ENCODE results near the gene FAM53A.

FAM53A gene

GRCh38 chr4:1592709-1593417 is 91.2 kb downstream of the FAM53A start:
- no peaks in the 10 kb centered on the region for H3K4me1 ChIP-seq (ENCODE audit: control insufficient read depth, insufficient read depth, low read length)
- no peak overlapping the region for H3K27ac ChIP-seq (ENCODE audit: low read depth, low read length)

GRCh38 chr4:1592068-1592708 is 91.9 kb downstream of the FAM53A start:
- H3K4me1 ChIP-seq (ENCODE audit: control insufficient read depth, insufficient read depth, low read length) = no peaks in the 10 kb centered on the region
- H3K27ac ChIP-seq (ENCODE audit: low read depth, low read length) = no peak overlapping the region
- H3K27me3 ChIP-seq (ENCODE audit: control insufficient read depth, insufficient read depth, low read length) = no peaks in the 10 kb centered on the region
- H3K4me3 ChIP-seq (ENCODE audit: low read depth, low read length) = no peak overlapping the region
- no peak overlapping the region for H3K9ac ChIP-seq (ENCODE audit: low read length)
- no peaks in the 10 kb centered on the region for H3K36me3 ChIP-seq (ENCODE audit: control insufficient read depth, insufficient read depth, low read length)
- peaks cover 18% of the 10 kb centered on the region for H3K9me3 ChIP-seq (ENCODE audit: control insufficient read depth, insufficient read depth, low read depth, low read length)

More at GRCh38 chr4:1592709-1593417, 91.2 kb downstream of the FAM53A start:
- no peaks in the 10 kb centered on the region for H3K36me3 ChIP-seq (ENCODE audit: control insufficient read depth, insufficient read depth, low read length)
- peaks cover 18% of the 10 kb centered on the region for H3K9me3 ChIP-seq (ENCODE audit: control insufficient read depth, insufficient read depth, low read depth, low read length)
- no peak overlapping the region for H3K4me3 ChIP-seq (ENCODE audit: low read depth, low read length)
- H3K9ac ChIP-seq (ENCODE audit: low read length) = no peak overlapping the region
- H3K27me3 ChIP-seq (ENCODE audit: control insufficient read depth, insufficient read depth, low read length) = no peaks in the 10 kb centered on the region

GRCh38 chr4:1591107-1591506 is 93.0 kb downstream of the FAM53A start:
- Histone ChIP-seq H3K9me3 (ENCODE audit: control insufficient read depth, insufficient read depth, low read depth, low read length) (peaks cover 18% of the 10 kb centered on the region), H3K36me3 (ENCODE audit: control insufficient read depth, insufficient read depth, low read length) (no peaks in the 10 kb centered on the region), H3K4me3 (ENCODE audit: low read depth, low read length) (no peak overlapping the region), H3K4me1 (ENCODE audit: control insufficient read depth, insufficient read depth, low read length) (no peaks in the 10 kb centered on the region), H3K27ac (ENCODE audit: low read depth, low read length) (no peak overlapping the region), H3K27me3 (ENCODE audit: control insufficient read depth, insufficient read depth, low read length) (no peaks in the 10 kb centered on the region), H3K9ac (ENCODE audit: low read length) (no peak overlapping the region)

GRCh38 chr4:1590244-1590643 is 93.9 kb downstream of the FAM53A start:
- Histone ChIP-seq H3K36me3 (ENCODE audit: control insufficient read depth, insufficient read depth, low read length) (no peaks in the 10 kb centered on the region), H3K4me3 (ENCODE audit: low read depth, low read length) (no peak overlapping the region), H3K9me3 (ENCODE audit: control insufficient read depth, insufficient read depth, low read depth, low read length) (peaks cover 18% of the 10 kb centered on the region), H3K9ac (ENCODE audit: low read length) (no peak overlapping the region), H3K27me3 (ENCODE audit: control insufficient read depth, insufficient read depth, low read length) (no peaks in the 10 kb centered on the region), H3K4me1 (ENCODE audit: control insufficient read depth, insufficient read depth, low read length) (no peaks in the 10 kb centered on the region), H3K27ac (ENCODE audit: low read depth, low read length) (no peak overlapping the region)
